Activated CD8-positive, alpha-beta memory T cell treated with anti-CD3 and anti-CD28 coated beads, Interleukin-2, amount 50 U/mL, for 1 hour (primary cell): ENCODE results near the gene DUSP23.

Experiments used
- DNase-seq: peaks from one replicate; pipeline ENCODE4 v3.0.0-alpha.2; 2020; ENCODE audit errors: extremely low read depth

DUSP23 gene

DNA sequence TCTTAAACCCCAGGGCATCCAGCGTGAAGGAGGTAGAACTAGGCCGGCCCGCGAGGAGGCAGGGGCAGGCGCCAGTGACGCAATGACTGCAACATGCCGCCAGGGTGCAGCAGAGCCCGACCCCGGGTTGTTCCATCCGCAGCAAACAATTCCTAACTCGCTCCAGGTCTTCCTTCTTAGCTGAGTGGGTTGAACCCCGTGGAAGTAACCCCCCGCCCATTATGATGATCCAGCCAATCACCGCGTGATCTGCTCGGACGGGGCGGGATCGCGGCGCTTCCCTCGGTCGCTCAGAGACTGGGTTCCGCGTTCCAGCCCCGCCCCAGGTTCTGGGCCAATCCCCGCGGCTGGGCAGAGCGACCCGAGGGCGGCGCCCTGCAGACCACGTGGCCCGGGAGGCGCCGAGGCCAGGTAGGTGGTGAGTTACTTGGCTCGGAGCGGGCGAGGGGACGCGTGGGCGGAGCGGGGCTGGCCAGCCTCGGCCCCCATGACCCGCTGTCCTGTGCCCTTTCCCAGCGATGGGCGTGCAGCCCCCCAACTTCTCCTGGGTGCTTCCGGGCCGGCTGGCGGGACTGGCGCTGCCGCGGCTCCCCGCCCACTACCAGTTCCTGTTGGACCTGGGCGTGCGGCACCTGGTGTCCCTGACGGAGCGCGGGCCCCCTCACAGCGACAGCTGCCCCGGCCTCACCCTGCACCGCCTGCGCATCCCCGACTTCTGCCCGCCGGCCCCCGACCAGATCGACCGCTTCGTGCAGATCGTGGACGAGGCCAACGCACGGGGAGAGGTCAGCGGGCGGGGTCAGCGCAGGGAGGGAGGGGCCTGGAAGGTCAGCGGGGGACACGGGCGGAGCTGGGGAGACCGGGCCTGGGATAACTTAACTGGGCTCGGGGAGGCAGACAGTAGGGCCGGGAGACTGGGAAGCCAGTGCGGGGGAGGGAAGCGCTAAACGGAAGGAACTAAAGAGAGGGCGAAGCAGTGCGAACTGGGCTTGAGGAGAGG, at the start of gene DUSP23:
TSS of gene DUSP23 (plus strand) at position 380 of the 1,000 bp plus-strand sequence. CDS start at position 519, 139 bp downstream.
- peak; percentile 82 for DNase-seq

DNA sequence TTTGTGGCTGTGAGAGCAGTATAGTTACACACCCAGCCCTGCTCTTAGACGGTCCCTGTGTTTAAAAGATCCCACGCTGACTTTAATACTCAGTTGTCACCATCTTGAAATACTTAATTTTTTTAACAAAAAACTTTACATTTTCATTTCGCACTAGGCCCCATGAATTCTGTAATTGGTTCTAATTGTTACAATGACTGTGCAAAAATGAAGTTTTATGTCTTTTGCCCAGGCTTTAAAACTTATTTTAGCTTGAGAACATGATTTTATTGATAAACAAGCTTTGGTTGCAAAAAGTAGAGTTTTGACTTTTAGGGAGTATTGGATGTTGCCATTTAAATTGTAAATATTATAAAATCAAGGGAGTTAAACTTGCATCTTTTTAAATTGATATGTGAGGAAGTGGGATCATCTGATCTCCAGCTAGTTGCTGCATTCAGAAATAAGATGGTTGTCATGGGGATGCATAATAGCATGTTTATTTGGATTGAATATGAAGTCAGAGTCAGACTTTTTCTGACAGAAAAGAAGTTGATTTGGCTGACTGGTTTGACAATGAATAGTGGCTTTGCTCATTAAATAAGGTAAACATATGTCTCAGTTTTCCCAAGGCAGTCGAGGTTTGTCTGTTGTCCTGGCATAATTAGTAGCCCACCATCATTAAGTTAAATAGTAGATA, 43.4 kb upstream of the DUSP23 start:
- DNase-seq, result no peak

DNA sequence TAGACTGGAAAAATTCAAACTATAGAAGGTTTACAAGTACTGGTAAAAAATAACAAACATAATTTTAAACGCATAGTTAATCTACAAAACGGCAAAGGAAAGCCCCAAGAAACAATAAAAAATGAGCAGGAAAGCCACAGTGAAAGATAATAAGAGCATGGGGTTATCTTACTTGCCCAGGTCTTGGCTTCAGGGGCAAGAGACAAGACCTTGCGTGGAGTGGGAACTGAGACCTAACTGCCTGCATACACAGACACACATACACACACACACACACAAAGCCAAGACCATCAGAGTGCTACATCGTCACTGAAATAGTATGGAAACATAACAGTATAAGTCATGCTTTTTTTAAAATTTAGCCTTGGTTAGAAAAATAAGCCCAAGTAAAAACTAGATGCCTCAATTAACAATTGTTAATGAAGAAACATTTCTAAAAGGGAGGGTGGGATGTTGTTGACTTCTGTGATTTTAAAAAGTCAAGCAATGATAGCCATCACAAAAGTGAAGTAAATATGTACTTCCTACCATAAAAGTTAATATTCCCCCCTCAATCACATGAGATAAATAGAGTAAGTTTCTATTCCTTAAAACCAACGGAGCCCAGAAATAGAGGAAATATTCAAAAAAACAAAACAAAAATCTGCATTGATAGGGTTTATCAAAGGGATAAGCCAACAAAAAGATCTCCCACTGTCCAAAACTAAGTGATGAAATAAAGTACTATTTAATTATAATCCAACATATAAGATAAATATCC, 36.9 kb upstream of the DUSP23 start:
- DNase-seq, result no peak

- DNase-seq, result no peak
Measured at GRCh38 chr1:159746666-159747065, 34.1 kb upstream of the DUSP23 start.

DNA sequence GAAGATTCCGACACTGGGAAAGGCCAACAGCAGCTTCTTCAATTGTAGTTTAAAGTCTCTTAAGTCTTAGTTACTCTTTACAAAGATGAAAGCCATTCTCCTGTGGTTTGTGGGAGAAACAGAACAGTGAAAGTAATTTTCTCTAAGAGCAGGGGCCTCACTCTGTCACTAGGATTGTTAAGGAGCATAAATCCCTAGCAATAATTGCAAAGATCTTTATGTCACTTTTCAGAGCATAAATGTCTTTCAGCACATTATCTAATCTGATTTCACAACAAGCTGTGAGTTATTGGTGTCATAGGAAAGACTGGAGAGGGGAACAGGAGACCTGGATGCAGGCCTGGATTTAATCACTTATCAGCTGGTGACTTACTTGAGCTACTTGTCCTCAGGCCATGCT, 32.4 kb upstream of the DUSP23 start:
- no peak for DNase-seq

GRCh38 chr1:159749630-159750029, 31.1 kb upstream of the DUSP23 start:
- DNase-seq, result no peak

DNA sequence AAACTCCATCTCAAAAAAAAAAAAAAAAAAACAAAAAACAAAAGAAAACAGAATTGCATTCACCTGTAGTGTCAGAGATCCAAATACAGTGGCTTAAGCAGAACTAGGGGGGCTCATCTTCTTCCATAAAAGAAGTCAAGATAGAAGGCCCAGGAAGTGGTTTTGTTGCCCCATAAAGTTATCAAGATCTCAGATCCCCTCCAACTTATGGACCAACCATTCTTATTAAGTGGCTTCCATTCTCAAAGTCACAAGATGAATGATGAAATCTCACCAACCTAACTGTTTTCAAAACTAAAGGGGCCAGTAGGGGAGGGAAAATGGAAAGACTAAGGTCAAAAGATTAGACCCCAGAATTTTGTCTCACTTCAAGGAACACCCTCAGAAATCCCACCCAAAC, 30.1 kb upstream of the DUSP23 start:
- DNase-seq, result no peak

DNA sequence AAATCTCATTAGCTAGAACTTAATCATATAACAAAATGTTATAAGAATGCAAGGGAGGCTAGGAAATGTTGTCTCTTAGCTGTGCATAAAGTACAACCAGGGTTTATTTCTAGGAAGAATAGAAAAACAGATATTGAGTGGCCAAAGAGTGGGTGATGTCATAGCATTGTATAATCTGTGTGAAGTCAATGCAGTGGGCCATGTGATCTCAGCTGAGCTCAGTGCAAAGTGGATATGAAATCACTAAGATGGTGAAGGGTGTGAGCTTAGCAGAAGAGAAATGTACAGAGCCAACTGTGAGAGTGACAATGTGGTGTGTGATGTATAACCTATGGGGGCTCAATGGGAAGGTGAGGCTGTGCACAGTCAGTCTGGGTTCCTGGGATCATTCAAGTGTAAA, 29.7 kb upstream of the DUSP23 start:
- DNase-seq, result no peak

GRCh38 chr1:159752135-159752580, 28.6 kb upstream of the DUSP23 start:
- DNase-seq, result no peak

GRCh38 chr1:159753386-159753785, 27.4 kb upstream of the DUSP23 start:
- DNase-seq, result no peak

GRCh38 chr1:159755451-159756007, 25.2 kb upstream of the DUSP23 start:
- DNase-seq, result no peak

DNA sequence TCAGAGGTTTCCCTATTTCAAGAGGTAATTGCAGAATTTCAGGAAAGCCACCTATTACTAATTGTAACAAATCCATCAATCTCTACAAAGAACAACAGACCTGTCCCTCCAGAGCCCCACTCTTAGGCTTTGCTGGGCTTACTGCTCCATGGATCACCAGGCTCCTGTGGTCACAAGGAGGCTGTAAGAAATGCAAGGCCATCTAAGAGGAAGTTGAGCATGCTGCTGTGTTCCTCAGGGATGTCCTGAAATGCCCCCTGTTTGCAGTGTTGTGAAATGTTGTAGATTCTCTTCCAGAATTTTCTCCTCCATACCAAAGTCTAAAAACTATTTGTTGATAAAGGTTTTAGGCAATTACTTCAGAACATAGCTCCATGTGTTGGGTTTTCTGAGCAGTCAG, 24.4 kb upstream of the DUSP23 start:
- no peak for DNase-seq

GRCh38 chr1:159763686-159764085, 17.1 kb upstream of the DUSP23 start:
- DNase-seq, result no peak

GRCh38 chr1:159765806-159766205, 15.0 kb upstream of the DUSP23 start:
- DNase-seq, result no peak

DNA sequence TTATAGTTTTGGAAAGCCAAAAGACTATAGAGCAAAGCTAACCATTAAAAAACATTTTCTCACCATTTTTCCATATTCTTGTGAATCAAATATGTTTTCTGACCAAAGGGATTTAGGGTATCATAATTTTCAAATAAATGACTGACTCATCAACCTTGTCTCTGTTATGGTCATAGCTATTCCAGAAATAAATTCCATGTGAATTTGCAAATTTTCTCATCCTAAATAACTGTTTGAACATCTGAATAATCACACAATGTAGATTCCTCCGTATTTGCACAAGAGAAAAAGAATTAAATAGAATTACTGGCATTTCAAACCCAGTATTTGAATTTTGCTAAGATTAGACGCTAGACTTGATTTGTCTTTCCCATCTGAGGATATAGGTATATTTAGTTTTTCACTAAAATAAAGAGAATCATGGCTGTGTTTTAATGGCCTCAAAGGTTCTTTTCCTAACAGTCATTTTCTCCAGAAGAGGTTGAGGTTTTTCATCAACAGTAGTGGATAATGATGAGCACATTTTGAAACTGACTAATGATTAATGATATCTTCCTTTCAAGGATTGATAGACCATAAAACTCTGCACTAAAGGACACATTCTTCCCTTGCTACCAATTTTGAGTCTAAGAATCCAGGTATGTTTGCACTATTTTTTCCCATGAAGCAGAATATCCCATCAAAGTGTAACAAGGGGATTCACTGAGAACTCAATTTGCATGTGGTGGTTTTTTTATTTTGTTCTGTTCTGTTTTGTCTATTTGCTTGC, 9.5 kb upstream of the DUSP23 start:
- no peak for DNase-seq

GRCh38 chr1:159774465-159774864, 6.3 kb upstream of the DUSP23 start:
- DNase-seq, result no peak

DNA sequence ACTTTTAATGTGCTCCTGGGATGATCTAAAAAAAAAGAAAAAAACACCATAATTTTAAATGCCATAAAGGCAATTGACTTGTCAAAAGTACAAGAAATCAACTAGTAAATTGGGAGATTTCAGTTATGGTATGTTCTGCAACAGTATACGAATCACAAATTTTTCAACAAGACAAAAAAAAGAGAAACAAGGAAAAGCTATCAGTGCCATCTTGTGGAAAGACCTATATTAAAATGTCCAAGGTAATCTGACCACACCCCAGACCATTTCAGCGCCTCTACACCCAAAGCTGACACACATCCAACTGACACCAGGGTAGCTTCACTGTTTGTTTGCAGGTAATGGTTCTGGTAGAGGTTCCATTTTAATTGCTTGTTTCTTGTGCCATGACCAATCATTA, 5.0 kb upstream of the DUSP23 start:
- DNase-seq, result no peak

GRCh38 chr1:159778266-159778665, 2.5 kb upstream of the DUSP23 start:
- no peak for DNase-seq

DNA sequence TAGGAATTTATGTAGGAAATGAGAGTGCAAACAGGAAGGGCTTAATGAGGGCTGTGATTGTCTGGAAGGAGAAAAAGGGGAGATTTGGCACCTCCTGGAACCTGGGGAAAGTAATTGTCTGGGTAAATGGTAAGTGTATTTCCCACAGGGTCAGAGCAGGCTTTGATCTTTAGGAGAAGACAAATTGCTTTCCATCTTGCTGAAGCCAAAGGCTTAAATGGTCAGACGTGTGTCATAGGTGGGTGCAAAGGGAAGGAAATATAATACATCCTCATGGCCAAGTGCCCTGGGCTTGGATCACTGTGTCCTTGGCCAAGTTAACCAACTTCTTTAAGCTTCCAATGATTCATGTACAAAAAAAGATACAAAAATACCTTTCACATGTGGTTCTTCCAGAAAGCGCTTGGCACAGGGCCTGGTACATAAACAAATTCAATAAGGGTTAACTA, 1.3 kb upstream of the DUSP23 start:
- DNase-seq, result no peak

- no peak for DNase-seq
Measured at GRCh38 chr1:159781992-159782391, 1.2 kb downstream of the DUSP23 start.

- no peak for DNase-seq
Measured at GRCh38 chr1:159783724-159784123, 3.0 kb downstream of the DUSP23 start.
